Dendritic cell treated with granulocyte-macrophage colony-stimulating factor and Interleukin-4, amounts not matched to agents 40 ng/mL and 50 ng/mL, for 4 days (primary cell): ENCODE measurements around the gene F10.
A peak's percentile ranks its signal among the peaks of the same experiment; 100 is the strongest.

Source experiments
- H3K27ac Mint-ChIP-seq: one replicate; pipeline ENCODE4 v1.8.0; 2022; ENCODE audit warnings: mild to moderate bottlenecking, mixed read lengths
- H3K27me3 Mint-ChIP-seq: one replicate; pipeline ENCODE4 v1.8.0; 2022; ENCODE audit warnings: mild to moderate bottlenecking, mixed read lengths
- H3K36me3 Mint-ChIP-seq: one replicate; pipeline ENCODE4 v1.8.0; 2022; ENCODE audit warnings: low read depth, mixed read lengths
- H3K4me1 Mint-ChIP-seq: one replicate; pipeline ENCODE4 v1.8.0; 2022; ENCODE audit warnings: low read depth, mixed read lengths
- H3K4me3 Mint-ChIP-seq: one replicate; pipeline ENCODE4 v1.8.0; 2022; ENCODE audit warnings: mild to moderate bottlenecking, moderate library complexity, mixed read lengths
- H3K9me3 Mint-ChIP-seq: one replicate; pipeline ENCODE4 v1.8.0; 2022; ENCODE audit warnings: mixed read lengths
- intact Hi-C: fragments of 100-400 bp; cut with micrococcal nuclease; formaldehyde crosslinking; loops from one replicate; pipeline ENCODE4 v1.15.0; 2022

F10 gene

DNA sequence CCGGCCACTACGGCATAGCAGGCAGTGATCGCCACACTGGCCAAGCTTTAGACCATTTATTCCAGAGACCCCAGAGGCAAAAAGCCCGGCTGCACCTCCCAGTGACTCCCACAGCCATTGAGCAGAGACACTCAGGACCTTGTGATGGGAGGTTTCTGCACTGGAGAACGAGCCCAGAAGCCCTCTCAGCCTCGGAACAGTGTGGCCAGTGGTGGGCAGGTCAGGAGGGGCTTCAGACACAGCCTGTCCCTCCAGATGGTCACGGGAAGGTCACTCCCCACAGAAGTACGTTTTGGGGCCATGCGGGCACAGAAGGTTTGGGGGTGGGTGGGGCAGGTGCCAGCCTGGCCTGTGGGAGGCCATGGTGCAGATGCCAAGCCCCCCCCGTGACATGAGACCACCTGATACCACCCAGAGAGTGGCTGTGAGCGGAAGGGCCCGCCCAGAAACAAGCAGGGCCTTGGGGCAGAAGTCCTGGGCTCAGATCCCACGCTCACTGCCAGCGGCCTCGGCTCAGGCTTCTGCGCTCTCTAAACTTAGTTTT, 599 bp upstream of the F10 start:
- Mint-ChIP-seq H3K27me3 (peaks cover 5% of the 10 kb centered on the region), H3K4me3 (no peak overlapping the region), H3K27ac (no peak overlapping the region), H3K9me3 (no peaks in the 10 kb centered on the region), H3K4me1 (no peaks in the 10 kb centered on the region), H3K36me3 (no peaks in the 10 kb centered on the region)
- intact Hi-C loops: no loop called here

DNA sequence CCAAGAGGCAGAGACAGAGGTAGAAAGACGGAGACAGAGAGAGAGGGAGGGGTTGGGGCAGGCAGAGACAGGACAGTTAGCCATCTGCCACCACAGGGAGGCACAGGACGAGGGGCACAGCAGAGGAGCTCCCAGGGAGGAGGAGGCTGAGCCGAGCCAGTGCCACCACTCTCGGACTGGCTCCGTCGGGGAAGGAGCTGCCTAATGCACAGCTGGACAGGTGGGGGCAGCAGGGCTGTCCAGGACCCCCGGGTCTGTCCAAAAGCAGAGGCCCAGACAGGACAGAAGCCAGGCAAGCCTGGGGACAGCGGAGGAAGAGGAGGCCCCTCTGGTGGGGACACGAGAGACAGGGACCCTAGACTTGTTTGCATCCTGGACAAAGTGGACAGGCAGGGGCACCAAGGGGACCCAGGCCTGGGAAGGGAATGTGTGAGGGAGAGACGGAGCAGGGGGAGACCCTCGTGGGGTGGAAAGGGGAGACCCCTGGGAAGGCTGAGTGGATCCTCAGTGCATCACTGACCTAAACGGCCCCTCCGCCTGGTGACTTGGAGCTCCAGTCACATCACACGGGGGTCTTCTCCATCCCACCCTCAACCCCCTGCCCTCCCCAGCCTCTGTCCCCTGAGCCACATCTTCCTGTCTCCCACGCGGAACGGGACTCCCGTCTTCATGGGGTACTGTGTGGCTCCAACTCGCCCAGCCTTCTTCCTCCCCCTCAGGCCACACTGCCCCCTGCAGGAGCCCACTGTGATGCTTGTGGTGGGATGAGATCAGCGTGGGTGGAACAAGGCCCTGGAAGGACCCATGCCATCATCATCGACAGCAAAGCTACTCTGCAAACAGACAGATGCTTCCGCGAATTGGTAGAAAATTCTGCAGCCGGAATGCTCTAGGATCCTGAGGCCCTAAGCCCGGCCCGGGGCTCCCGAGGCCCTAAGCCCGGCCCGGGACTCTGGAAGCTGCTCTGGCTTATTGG, 915 bp downstream of the F10 start:
- intact Hi-C loops: no loop called here
- Mint-ChIP-seq H3K9me3 (no peaks in the 10 kb centered on the region), H3K4me1 (no peaks in the 10 kb centered on the region), H3K27me3 (peaks cover 17% of the 10 kb centered on the region), H3K27ac (no peak overlapping the region), H3K4me3 (no peak overlapping the region), H3K36me3 (no peaks in the 10 kb centered on the region)

DNA sequence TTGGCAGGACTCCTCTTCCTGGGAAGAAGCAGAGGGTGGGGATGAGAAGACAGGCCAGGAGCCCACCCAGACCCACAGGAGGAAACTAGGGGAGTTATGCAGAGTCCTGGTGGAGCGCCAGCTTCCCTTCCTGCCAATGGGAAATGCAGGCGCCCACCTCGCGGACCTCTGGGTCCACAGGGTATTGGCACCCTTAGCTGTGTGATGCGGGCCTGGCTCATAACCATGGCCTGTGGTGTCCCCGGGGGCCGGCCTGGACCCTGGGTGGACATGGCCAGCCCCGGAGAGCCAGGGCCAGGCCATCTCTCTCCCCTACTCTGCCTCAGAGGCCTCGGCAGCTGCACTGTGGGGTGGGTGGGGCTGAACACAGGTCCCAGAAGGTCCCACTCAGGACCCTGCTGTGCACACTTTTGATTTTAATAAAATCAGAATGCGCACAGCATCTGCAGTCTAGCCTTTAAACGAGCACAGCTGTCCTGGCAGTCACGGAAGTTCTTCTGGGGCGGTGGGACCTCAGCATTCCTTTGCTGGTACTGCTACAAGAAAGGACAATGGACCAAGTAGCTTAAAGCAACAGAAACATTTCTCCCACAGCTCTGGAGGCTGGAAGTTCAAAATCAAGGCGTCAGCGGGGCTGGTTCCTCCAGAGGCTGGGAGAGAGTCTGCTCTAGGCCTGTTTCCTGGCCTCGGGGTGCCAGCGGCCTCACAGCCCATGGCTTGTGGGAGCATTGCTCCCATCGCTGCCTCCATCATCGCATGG, 1.8 kb downstream of the F10 start:
- Mint-ChIP-seq H3K4me1 (no peaks in the 10 kb centered on the region), H3K27ac (no peak overlapping the region), H3K36me3 (no peaks in the 10 kb centered on the region), H3K27me3 (peaks cover 23% of the 10 kb centered on the region), H3K9me3 (no peaks in the 10 kb centered on the region), H3K4me3 (no peak overlapping the region)
- intact Hi-C loops: no loop called here

DNA sequence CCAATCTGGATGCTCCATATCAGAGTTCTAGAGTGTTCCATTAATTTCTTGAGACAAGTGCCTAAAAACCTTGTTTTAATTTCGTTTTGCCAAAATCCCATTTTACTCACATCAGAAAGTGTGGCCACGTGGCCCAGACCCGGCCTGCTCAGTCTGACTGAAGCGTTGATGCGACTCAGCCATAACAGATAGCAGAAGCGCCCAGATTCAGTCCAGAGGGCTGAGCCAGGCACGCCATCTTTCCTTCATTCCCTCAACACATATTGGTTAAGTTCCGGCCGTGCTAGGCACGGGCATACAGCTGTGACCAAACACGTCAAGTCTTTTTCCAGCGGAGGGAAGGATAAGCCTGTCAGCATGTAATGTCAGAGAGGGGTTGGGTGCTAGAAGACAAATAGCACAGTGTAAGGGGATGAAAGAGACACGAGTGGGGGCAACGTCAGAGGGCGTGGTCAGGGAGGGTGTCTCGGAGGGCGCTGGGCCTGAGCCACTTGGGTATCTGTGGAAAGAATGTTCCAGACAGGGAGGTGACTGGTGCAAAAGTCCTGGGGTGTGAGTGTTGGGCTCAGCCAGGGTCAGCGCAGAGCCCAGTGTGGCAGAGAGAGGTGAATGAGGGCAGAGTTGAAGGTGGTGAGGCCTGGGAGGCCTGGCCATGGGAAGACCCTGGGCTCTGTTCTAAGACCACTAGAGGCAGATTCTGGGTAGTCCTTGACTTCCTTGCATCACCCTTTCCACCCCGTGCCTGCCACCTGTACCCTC, 3.1 kb downstream of the F10 start:
- Mint-ChIP-seq H3K36me3 (no peaks in the 10 kb centered on the region), H3K4me3 (no peak overlapping the region), H3K27ac (no peak overlapping the region), H3K9me3 (no peaks in the 10 kb centered on the region), H3K27me3 (peaks cover 33% of the 10 kb centered on the region), H3K4me1 (peaks cover 5% of the 10 kb centered on the region)
- intact Hi-C loops: no loop called here

DNA sequence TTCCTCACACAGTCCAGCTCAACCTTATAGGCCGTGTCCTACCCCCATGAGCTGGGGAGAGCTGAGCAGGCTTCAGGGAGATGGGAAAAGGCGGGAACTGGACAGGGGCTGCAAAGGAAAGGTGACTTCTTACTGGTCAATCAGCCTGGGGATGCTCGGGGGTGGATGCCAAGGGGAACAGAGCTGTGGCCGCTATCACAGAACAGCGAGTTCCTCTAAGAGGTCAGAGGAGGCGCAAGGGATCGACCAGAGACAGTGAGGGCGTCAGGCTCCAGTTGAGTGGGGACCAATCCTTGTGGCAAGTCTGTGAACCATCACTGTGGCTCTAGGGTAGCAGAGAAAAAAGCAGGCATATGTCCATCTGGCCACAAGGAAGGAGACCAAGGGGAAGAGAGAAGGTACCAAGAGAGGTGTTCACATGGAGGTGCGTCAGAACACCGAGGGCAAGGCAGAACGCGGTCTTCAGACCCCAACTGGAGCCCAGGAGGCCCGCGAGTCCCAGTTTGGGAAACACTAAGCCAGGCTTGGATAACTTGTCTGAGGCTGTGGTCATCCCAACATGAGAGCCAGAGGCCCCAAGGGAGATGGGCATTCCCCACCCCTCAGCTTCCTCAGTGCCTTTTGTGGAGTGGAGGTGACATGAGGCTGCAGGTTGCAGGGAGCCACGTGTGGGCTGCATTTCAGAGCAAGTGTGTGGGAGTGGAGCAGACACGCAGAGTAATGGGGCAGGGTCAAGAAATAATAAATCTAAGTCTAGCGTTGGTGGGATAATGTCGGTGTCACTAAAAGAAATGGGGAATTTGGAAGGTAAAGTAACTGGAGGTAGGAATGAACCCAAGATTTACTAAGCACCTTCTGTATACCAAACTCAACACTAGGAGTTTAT, 3.9 kb downstream of the F10 start:
- Mint-ChIP-seq H3K36me3 (no peaks in the 10 kb centered on the region), H3K4me1 (peaks cover 5% of the 10 kb centered on the region), H3K27ac (no peak overlapping the region), H3K4me3 (no peak overlapping the region), H3K27me3 (peaks cover 34% of the 10 kb centered on the region), H3K9me3 (no peaks in the 10 kb centered on the region)
- intact Hi-C loops: no loop called here

DNA sequence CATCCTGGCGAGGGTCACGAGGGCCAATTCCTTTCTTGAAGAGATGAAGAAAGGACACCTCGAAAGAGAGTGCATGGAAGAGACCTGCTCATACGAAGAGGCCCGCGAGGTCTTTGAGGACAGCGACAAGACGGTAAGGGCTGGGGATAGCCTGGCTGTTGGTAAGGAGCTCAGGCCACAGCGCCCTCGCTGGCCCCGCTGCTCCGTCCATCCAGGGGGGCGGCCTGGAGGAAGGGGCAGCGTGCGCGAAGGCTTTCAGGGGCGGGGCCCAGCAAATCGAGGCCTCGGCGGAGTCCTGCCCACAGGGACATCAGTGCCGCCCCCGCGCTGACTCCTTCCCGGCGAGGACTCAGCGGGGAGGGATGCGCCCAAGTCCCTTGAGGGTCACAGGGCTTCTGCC, 6.9 kb downstream of the F10 start:
- Mint-ChIP-seq H3K36me3 (no peaks in the 10 kb centered on the region), H3K4me1 (peaks cover 5% of the 10 kb centered on the region), H3K4me3 (no peak overlapping the region), H3K27ac (no peak overlapping the region), H3K9me3 (no peaks in the 10 kb centered on the region), H3K27me3 (peaks cover 42% of the 10 kb centered on the region)
- intact Hi-C loops: no loop called here

DNA sequence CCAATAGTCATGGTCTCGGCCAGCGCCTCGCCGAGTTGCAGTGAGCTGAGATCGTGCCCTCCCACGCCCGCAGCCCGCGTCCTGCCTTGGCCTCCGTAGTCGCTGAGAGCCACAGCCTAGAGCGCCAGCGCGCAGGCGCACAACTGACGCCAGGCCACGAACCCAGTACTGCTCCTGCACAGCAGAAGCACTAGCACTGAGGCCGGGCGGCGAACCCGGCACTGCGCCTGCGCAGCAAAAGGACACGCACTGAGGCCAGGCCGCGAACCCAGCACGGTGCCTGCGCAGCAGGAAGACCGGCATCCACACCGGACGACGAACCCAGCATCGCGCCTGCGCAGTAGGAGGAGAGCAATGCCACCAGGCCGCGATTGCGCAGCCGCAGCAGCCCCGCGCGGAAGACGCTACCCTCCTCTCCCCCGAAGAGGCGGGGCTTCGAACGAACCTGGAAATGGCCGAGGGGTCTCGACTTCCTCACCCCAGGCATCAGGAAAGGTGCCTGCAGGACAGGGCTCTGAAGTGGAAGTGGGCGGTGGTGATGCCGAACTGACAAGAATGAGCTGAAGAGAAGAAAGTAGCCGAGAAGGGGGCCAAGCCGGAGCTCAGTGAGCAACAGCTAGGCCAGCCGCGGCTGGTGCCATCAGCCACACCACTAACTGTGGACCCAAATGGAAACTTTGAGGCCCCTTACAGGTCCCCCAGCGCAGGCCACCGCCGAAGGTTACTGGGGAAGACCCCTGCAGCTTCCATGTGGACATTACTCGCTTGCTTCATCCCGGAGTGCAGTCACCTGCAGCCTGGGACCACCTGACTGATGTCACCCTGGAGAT, 7.5 kb downstream of the F10 start:
- no peak overlapping the region for H3K27ac Mint-ChIP-seq
- peak overlapping the region; percentile 59 for H3K4me3 Mint-ChIP-seq
- H3K27me3 Mint-ChIP-seq: peaks cover 45% of the 10 kb centered on the region
- intact Hi-C loops: no loop called here
- peaks cover 5% of the 10 kb centered on the region for H3K4me1 Mint-ChIP-seq
- no peaks in the 10 kb centered on the region for H3K36me3 Mint-ChIP-seq
- no peaks in the 10 kb centered on the region for H3K9me3 Mint-ChIP-seq

DNA sequence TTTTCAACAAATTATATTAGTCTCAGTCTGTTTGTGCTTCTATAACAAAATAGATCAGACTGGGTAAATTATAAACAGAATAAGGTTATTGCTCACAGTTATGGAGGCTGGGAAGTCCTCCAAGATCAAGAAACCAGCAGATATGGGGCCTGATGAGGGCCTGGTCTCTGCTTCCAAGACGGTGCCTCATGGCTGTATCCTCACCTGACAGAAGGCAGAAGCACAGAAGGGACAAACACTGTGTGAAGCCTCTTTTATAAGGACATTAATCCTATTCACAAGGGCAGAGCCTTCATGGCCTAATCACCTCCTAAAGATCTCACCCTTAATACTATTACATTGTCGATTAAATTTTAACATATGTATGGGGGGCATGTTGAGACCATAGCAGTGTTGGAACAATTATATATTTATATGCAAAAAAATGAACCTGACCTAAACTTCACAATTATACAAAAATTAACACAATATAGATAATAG, 12.7 kb downstream of the F10 start:
- no peaks in the 10 kb centered on the region for H3K36me3 Mint-ChIP-seq
- H3K4me1 Mint-ChIP-seq: peaks cover 5% of the 10 kb centered on the region
- H3K9me3 Mint-ChIP-seq: no peaks in the 10 kb centered on the region
- no peak overlapping the region for H3K27ac Mint-ChIP-seq
- intact Hi-C loops: no loop called here
- peaks cover 27% of the 10 kb centered on the region for H3K27me3 Mint-ChIP-seq
- H3K4me3 Mint-ChIP-seq: no peak overlapping the region

DNA sequence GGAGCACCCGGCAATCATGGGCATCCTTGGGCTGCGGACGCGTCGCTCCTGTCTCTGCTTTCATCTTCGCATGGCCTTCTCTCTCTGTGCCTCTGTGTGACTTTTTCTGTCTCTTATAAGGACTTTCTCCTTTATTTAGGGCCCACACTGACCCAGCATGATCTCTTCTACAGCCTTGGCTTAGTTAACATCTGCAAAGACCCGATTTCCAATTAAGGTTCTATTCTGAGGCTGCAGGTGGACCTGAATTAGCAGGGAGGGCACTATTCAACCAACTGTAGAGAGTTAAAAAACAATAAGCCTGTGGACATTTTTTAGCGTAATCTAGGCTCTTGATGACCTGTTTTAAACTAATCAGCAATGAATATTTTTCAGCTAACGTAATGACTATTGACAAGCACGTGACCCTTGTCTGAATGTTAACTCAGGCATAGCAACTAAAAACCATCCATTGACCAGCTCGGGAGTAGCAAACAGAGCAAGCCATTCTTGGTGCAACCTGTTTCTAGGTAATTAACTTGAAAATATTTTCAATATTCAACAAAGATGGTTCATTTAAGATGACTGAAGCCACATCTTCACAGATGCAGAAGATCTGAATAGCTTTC, 15.2 kb downstream of the F10 start:
- Mint-ChIP-seq H3K9me3 (no peaks in the 10 kb centered on the region), H3K27me3 (peaks cover 22% of the 10 kb centered on the region), H3K27ac (no peak overlapping the region), H3K36me3 (no peaks in the 10 kb centered on the region), H3K4me3 (no peak overlapping the region), H3K4me1 (peaks cover 5% of the 10 kb centered on the region)
- intact Hi-C loops: no loop called here

DNA sequence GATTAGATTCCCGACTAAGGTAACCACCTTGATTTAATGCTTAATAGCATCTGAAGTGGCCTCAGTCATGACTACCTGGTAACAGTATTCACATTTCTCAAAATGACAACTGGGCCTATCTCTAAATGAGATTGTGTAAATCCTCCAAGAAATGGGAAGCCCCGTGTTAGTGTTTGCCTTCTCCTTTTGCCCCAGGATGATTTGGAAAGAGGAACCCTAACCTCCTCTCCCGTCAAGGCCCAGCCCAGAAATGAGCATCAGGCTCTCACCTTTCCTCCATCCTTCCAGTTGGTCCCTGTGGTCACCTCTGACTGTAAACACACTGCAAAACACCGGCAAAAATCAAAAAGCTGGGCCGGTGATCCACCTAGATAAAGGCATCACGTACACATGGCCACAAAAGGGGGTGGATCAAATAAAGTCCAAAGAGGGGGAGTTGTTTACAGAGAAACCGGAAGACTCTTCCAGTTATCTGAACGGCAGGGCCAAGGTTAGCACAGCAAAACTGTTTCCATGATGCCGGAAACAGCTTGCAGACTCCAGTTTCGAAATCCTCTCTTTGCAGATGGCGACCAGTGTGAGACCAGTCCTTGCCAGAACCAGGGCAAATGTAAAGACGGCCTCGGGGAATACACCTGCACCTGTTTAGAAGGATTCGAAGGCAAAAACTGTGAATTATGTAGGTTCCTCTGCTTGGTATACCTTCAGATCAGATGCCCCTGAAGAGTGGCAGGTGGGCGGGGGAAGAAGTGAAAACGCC, 16.4 kb downstream of the F10 start:
- no peaks in the 10 kb centered on the region for H3K36me3 Mint-ChIP-seq
- peaks cover 15% of the 10 kb centered on the region for H3K27me3 Mint-ChIP-seq
- H3K27ac Mint-ChIP-seq: no peak overlapping the region
- no peak overlapping the region for H3K4me3 Mint-ChIP-seq
- no peaks in the 10 kb centered on the region for H3K9me3 Mint-ChIP-seq
- intact Hi-C loops: no loop called here
- peaks cover 5% of the 10 kb centered on the region for H3K4me1 Mint-ChIP-seq

DNA sequence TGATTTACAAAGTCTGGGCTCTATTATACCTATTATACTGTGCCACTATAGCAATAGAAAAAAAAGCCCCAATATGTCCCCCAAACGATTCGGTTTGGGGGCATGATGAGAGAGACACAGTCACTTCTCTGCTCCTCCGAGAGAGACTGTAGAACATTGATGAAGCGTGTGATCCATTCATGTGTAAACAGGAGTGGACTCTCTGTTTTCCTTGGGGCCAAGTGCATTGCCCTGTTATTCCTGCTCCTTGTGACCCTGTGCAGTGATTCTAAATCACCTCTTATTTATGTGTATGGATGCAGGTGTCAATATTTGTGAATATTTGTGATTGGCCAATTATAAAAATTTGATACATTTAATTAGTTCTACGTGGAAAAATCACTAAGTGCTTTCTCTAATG, 17.0 kb downstream of the F10 start:
- H3K4me3 Mint-ChIP-seq: no peak overlapping the region
- no peak overlapping the region for H3K27ac Mint-ChIP-seq
- H3K27me3 Mint-ChIP-seq: peaks cover 15% of the 10 kb centered on the region
- no peaks in the 10 kb centered on the region for H3K9me3 Mint-ChIP-seq
- H3K36me3 Mint-ChIP-seq: no peaks in the 10 kb centered on the region
- H3K4me1 Mint-ChIP-seq: peaks cover 5% of the 10 kb centered on the region
- intact Hi-C loops: no loop called here
